RWPE1 (cell line): ENCODE data around the gene NDUFS2.

Experiments
- CTCF ChIA-PET: fragments of 350-600 bp; sonication (Branson Sonifier 250); formaldehyde crosslinking; extraction: SDS; loops from one replicate; lab custom pipeline; 2021; lab: Yijun Ruan, JAX
- POLR2A ChIA-PET: fragments of 400-600 bp; formaldehyde crosslinking; extraction: SDS; loops from one replicate; lab custom pipeline; 2020; ENCODE audit warnings: antibody characterized with exemption; ENCODE audit not compliant: low non-redundant PET; lab: Yijun Ruan, JAX
- DNase-seq: peaks from one replicate; pipeline ENCODE4 v3.0.0; 2012; ENCODE audit warnings: low spot score
- H3K27ac ChIP-seq: fragments of 450-650 bp; 2 replicates; pipeline ENCODE4 v1.5.1; 2017
- TF ChIP-seq, protein P1 (sequence below): fragments of 450-650 bp; conservative IDR thresholded peaks from 2 replicates; pipeline ENCODE4 v1.5.1; 2017; ENCODE audit warnings: low read depth, mild to moderate bottlenecking

Gene NDUFS2

DNA sequence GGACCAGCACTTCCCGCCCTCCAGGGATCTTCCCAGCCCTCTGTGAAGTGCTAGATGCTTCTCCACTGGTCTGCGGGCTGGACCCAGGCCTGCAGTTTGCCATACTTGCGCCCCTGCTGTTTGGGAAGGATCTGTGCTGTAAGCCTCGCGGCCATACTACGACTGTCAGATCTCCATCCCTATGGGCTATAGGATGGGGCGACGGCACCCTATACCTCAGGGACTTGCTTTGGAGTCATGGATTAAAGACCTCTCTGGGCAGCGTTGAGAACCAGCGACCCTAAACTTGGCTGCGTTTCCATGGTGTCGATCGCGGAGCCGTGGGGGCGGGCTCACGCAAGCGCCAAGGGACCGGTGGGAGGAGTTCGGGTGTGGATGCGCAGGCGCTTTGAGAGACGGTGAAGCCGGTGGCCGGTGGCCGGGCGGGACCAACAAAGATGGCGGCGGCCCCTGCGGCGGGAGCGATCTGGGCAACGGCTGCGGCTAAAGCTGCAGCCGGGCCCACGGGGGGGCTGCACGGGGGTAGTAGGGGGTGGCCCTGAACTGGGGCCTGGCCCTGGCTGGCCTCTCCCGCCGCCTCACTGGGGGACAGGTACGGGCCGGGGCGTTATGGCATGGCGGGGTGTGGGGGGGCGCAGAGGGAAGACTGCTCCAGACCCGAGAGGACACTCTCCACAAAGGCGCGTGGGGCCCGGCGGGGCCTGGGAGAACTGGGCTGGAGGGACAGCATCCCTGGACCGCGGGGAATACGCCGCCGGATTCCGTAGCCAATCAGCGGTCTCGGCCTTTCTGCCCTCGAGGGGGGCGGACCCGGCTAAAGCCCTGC, 42.9 kb upstream of the NDUFS2 start, which contains the start of gene USP21:
Gene USP21 (plus strand): TSS at position 414 of the 826 bp plus-strand sequence. CDS start 1,141 bp downstream, outside the sequence.
- ChIA-PET POLR2A (interaction anchor here (0.6 kb wide), 1 partner anchor 90 kb away, joined by 4 read pairs; no protein-coding TSS in a partner anchor), CTCF (no interaction called here)
- peak; percentile 96 for DNase-seq
- TF ChIP-seq, protein P1, sequence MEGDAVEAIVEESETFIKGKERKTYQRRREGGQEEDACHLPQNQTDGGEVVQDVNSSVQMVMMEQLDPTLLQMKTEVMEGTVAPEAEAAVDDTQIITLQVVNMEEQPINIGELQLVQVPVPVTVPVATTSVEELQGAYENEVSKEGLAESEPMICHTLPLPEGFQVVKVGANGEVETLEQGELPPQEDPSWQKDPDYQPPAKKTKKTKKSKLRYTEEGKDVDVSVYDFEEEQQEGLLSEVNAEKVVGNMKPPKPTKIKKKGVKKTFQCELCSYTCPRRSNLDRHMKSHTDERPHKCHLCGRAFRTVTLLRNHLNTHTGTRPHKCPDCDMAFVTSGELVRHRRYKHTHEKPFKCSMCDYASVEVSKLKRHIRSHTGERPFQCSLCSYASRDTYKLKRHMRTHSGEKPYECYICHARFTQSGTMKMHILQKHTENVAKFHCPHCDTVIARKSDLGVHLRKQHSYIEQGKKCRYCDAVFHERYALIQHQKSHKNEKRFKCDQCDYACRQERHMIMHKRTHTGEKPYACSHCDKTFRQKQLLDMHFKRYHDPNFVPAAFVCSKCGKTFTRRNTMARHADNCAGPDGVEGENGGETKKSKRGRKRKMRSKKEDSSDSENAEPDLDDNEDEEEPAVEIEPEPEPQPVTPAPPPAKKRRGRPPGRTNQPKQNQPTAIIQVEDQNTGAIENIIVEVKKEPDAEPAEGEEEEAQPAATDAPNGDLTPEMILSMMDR = peak; percentile 43
- peak within 1 kb of the TSS; percentile 79 for H3K27ac ChIP-seq

GRCh38 chr1:161159913-161160243, 42.3 kb upstream of the NDUFS2 start:
- POLR2A ChIA-PET = no interaction called here
- TF ChIP-seq, protein P1 = no peak
- peak overlapping the region; percentile 79 for H3K27ac ChIP-seq
- no peak for DNase-seq
- CTCF ChIA-PET = no interaction called here

DNA sequence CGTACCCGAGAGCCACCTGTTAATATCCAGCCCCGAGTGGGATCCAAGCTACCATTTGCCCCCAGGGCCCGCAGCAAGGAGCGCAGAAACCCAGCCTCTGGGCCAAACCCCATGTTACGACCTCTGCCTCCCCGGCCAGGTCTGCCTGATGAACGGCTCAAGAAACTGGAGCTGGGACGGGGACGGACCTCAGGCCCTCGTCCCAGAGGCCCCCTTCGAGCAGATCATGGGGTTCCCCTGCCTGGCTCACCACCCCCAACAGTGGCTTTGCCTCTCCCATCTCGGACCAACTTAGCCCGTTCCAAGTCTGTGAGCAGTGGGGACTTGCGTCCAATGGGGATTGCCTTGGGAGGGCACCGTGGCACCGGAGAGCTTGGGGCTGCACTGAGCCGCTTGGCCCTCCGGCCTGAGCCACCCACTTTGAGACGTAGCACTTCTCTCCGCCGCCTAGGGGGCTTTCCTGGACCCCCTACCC, 41.5 kb upstream of the NDUFS2 start:
- peak overlapping the region; percentile 12; the same call in 1 of the 2 replicates for H3K27ac ChIP-seq
- no peak for DNase-seq
- ChIA-PET POLR2A (no interaction called here), CTCF (no interaction called here)
- TF ChIP-seq, protein P1 = no peak

GRCh38 chr1:161161652-161162051, 40.5 kb upstream of the NDUFS2 start:
- TF ChIP-seq, protein P1 = no peak
- DNase-seq = no peak
- POLR2A ChIA-PET = no interaction called here
- CTCF ChIA-PET = no interaction called here
- peak overlapping the region; percentile 25; the same call in 1 of the 2 replicates for H3K27ac ChIP-seq

DNA sequence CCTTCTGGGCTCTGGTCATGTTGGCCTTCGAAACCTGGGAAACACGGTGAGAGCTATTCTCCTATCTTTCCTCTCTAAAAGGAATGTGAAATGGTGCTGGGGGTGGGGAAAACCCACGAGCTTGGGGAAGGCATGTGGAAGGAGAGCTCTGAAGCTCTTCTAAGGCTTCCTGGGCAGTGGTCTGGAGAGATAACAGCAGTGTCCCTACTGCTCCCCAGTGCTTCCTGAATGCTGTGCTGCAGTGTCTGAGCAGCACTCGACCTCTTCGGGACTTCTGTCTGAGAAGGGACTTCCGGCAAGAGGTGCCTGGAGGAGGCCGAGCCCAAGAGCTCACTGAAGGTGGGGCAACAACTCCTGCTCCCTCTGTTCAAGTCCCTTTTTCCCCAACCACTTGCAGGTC, 40.1 kb upstream of the NDUFS2 start:
- no peak for DNase-seq
- TF ChIP-seq, protein P1 = no peak
- ChIA-PET CTCF (no interaction called here), POLR2A (no interaction called here)
- H3K27ac ChIP-seq = peak overlapping the region; percentile 25

DNA sequence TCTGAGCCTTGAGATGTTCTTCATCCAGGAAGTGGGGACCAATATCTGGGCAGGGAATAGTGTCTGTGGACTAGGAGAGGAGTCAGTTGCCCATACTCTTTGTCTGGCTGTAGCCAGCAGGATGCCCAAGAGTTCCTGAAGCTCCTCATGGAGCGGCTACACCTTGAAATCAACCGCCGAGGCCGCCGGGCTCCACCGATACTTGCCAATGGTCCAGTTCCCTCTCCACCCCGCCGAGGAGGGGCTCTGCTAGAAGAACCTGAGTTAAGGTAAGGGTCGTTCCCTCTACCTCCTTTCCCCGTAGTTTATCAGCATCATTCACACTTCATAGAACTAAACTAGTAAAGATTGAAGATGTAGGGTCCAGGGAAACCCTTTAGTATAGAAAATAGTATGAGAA, 39.4 kb upstream of the NDUFS2 start:
- DNase-seq = no peak
- TF ChIP-seq, protein P1 = no peak
- POLR2A ChIA-PET = no interaction called here
- peak overlapping the region; percentile 25 for H3K27ac ChIP-seq
- CTCF ChIA-PET = no interaction called here
